Measurements from ENCODE around the gene LRRC31.
A peak's percentile ranks its signal among the peaks of the same experiment; 100 is the strongest.

The LRRC31 gene

GRCh38 chr3:169861871-169862270 lies 7.9 kb downstream of the LRRC31 start:
- no peak for DNase-seq

- no peak for DNase-seq
Measured at GRCh38 chr3:169857811-169858210, 11.9 kb downstream of the LRRC31 start.

- DNase-seq = no peak
Measured at GRCh38 chr3:169855514-169855913, 14.2 kb downstream of the LRRC31 start.

GRCh38 chr3:169850618-169851017 lies 19.1 kb downstream of the LRRC31 start:
- DNase-seq = no peak

- no peak for DNase-seq
Measured at GRCh38 chr3:169848741-169849140, 21.0 kb downstream of the LRRC31 start.

GRCh38 chr3:169847896-169848295 lies 21.8 kb downstream of the LRRC31 start:
- peak; percentile 97 for DNase-seq

GRCh38 chr3:169846458-169847193 lies 23.1 kb downstream of the LRRC31 start:
- no peak for DNase-seq

- DNase-seq = no peak
Measured at GRCh38 chr3:169842960-169843359, 26.8 kb downstream of the LRRC31 start.

GRCh38 chr3:169841171-169841570 lies 28.6 kb downstream of the LRRC31 start:
- DNase-seq = peak; percentile 22

GRCh38 chr3:169838511-169839030 lies 31.2 kb downstream of the LRRC31 start:
- no peak for DNase-seq

- DNase-seq = no peak
Measured at GRCh38 chr3:169836942-169837275, 32.8 kb downstream of the LRRC31 start.

- no peak for DNase-seq
Measured at GRCh38 chr3:169836078-169836941, 33.4 kb downstream of the LRRC31 start.

- DNase-seq = no peak
Measured at GRCh38 chr3:169835533-169835932, 34.2 kb downstream of the LRRC31 start.

GRCh38 chr3:169827712-169828111 lies 42.0 kb downstream of the LRRC31 start:
- no peak for DNase-seq

- no peak for DNase-seq
Measured at GRCh38 chr3:169825316-169825715, 44.4 kb downstream of the LRRC31 start.

- no peak for DNase-seq
Measured at GRCh38 chr3:169822983-169823382, 46.8 kb downstream of the LRRC31 start.

GRCh38 chr3:169822540-169822939 lies 47.2 kb downstream of the LRRC31 start:
- peak; percentile 35 for DNase-seq

GRCh38 chr3:169822091-169822490 lies 47.6 kb downstream of the LRRC31 start:
- no peak for DNase-seq

GRCh38 chr3:169818316-169818715 lies 51.4 kb downstream of the LRRC31 start:
- no peak for DNase-seq

- no peak for DNase-seq
Measured at GRCh38 chr3:169815590-169816150, 54.1 kb downstream of the LRRC31 start.

GRCh38 chr3:169813757-169814517 lies 55.8 kb downstream of the LRRC31 start:
- DNase-seq = peak; percentile 72

GRCh38 chr3:169813278-169813677 lies 56.5 kb downstream of the LRRC31 start:
- DNase-seq = no peak
